GM18858 (cell line): ENCODE data around the gene HEMGN.

Experiments used
- ATAC-seq: cut with Tn5 transposase; IDR thresholded peaks from one replicate; pipeline ENCODE4 v1.9.1; 2021; ENCODE audit not compliant: unreplicated experiment

HEMGN gene

DNA sequence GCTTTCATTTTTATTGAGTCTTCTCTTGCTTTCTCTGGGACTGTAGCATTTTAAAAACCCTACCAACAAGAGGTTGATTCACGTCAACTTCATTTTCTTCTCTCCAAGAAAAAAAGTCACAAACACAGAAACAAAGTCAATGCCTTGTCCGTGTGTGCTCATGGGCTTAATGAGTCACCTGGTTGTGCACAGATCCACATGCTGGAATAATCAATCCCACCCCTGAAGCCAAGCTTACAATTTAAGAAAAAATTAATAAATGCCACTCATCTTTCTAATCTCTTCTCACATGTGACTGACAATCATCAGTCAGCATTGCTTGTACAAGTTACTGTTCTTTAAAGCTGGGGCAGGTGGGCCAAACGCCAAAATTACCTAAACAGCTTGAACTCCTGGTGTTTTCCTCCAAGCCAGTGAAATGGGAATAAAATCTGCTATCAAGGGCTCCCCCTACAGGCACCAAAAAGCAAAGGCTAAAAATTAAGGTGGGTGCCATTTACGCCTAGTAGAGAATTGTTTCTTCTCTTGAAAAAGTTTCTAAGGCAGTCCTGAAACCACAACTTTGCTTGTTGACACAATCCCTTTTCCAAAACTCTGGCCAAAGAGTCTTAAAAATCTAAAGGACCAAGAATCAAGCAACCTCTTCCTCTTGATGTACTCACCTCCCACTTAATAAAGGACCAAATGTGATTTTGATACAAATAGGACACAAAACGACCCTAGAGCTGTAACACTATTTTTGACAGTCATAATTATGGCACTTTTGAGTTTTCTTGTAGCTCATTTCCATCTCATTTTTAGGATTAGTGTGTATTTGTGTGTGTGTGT lies 37.0 kb downstream of the HEMGN start:
- no peak for ATAC-seq

DNA sequence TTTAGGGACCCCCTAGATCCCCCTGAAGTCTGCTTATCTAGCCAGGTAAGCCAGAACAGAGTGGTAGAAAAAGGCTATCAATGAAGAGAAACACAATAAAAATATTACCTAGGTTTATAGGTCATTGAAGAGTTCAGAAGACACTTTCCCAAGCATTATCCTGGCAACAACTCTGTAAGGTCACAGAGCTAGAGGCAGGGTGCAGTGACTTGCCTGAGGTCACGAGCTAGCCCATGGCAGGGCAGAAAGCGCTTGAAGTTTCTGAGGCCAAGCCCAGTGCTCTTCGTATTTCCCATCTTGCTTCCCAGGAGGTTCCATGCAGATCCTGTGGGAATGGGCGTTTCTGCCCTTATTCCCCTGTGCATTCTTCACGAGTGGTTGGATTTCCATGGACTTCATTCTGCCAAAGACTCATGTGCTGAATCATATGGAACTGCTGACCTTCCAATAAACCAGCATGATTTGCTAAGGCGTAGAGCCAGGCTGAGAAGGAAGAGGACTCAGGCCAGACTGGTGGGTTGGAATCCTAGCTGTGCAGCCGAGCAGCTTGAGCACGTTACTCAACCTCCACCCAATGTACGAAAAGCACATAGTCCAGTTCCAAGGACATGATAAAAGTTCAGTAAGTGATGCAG lies 37.8 kb downstream of the HEMGN start:
- no peak for ATAC-seq

DNA sequence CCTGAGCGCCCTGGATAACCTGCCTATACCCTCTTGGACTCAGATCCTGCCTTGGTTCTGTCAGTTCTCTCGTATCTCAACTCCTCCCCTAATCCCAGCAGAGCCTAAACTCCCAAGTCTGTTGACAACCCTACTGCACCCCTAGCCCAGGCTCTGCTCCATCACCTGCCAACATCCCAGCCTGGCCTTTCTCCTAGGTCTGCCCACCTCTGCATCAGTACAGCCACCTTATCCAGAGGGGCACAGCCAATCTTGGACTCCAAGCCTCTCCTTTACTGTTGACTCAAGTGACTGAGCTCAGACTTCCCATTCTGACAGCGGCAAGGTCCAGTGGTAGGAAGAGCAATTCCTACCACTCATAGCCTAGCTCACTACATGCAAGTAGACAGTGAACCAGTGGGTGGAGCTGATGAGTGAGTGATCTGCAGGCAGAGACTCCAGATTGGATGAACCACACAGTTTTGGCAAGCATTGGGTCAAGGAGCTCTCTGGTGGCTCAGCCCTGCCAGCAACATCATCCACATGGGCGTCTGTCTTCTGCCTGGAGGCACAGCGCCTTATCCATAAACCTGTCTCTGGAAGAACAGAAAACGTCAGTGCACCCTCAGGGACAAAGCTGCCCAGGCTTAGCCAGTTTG lies 42.2 kb downstream of the HEMGN start:
- no peak for ATAC-seq

DNA sequence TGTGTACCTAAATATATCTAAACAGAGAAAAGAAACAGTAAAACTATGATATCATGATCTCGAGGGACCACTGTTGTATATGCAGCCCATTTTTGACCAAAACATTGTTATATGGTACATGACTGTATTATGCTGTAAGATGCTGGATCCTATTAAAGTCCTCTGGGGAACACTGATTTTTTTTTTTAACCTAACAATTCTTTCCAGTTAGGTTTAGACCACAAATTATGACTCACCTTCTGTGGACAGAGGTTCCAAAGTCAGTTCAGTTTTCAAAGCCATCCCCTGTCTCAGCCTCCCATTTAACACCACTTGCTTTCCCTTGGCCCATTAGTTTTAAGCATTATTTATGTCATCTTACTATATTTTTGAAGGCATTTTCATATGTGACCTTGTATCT lies 42.8 kb downstream of the HEMGN start:
- ATAC-seq: no peak

DNA sequence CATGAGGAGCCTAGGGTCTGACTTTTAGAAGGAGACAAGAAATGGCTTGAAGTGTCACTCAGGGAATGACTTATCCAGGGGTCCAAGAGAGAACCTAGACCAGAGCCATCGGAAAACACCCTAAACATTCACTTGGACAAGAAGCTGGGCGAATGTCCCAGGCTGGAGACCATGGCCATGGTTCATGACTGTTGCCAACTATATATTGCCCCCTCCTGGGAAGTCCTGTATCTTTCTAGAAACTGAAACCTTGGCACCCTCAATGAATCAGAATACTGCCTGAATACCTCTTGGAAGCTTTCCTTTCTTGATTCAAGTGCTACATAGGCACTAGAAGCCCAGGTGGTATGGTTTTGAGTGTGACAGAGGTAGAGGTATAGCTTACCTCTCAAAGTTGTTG lies 45.6 kb downstream of the HEMGN start:
- ATAC-seq: no peak

DNA sequence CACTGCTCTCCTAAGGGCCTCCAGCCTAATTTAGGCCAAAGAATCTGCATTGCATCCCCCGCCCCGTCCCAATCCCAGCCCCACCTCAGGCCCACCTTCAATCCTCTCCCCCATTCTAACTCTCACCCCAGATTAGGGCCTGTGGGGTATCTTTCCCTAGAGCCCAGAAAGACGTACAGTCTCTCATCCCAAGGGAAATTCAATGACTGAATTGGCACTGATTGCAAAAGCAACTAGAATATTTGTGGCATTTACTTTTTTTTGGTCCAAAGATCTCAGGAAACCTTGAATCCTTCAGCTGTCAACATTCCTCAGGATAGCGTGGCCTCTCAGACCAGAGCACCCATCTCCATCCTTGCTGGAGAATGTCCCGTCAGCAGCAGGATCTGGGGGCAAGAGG lies 46.2 kb downstream of the HEMGN start:
- no peak for ATAC-seq

DNA sequence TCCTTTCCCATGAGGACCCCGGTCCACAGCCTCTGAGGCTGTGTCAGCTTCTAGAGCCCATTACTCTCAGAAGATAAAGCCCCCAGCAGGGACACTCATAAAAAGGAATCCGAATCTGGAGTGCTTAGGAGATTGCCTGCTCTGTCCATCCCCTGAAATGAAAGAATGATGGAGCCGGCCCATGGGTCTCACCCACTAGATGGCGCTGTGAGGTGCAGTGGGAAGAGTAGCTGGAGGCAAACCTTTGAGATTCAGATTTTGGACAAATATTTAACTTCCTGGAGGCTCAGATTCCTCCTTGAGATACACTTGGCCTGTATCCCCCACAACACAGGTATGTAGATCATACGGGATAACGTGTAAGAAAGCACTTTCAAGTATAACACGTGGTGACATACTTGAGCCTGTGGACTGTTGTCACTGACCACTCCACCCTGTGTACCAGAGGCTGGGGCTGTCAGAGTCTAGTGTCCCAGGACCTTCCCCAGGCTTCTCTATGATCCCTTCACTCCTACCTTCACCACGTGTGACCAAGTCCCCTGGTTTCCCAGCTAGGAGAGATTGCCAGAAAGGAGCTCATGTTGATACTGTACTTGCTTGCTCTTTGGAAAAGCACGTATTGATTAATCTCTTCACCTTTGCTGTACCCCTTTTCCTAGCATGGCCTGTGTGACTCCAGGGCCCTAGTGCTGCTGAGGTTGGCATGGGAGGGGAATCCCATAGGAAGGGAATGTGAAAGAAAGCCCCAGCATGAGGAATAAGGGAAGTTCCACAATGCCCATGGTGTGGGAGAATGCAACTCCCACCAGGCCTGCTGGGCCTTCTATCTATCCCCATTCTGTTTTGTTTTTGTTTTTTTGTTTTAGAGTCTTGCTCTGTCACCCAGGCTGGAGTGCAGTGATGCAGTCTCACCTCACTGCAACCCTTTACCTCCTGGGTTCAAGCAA lies 47.8 kb downstream of the HEMGN start:
- no peak for ATAC-seq

DNA sequence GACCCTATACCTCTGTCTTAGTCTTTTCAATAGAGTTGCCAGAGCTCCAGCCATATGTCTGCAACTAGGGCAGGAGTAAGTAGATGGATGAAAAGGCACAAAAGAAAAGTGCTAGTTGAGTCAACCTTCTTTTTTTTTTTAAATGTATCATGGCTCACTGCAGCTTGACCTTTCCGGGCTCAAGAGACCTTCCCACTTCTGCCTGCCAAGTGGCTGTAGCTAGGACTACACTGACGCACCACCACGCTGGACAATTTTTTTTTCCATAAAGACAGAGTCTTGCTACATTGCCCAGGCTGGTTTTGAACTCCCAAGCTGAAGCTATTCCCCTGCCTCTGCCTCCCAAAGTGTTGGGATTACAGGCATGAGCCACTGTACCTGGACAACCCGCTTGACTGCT lies 57.6 kb downstream of the HEMGN start:
- ATAC-seq: no peak
